Hepatocyte (in vitro differentiated cells): Measurements from ENCODE around the gene C16orf86. TPM values are rescaled to one million over a fixed set of nuclear protein-coding genes. Genes with fewer than 3 reads are reported as not detected.

Source experiments
- DNase-seq: peaks from one replicate; pipeline ENCODE4 v3.0.0-alpha.2; 2016; ENCODE audit warnings: low spot score
- H2AFZ ChIP-seq: fragments of 200-600 bp; sonication (generic); 2 replicates; pipeline ENCODE4 v1.6.0; 2016; ENCODE audit warnings: antibody characterized with exemption, mild to moderate bottlenecking
- H3K27ac ChIP-seq: fragments of 200-600 bp; sonication (generic); 2 replicates; pipeline ENCODE4 v1.5.1; 2016; ENCODE audit warnings: mild to moderate bottlenecking
- H3K27me3 ChIP-seq: fragments of 200-600 bp; sonication (generic); 2 replicates; pipeline ENCODE4 v1.6.1; 2016
- H3K36me3 ChIP-seq: fragments of 200-600 bp; sonication (generic); replicated peaks from 2 replicates; pipeline ENCODE4 v1.5.1; 2016; ENCODE audit warnings: low read depth; ENCODE audit not compliant: insufficient read depth
- H3K4me1 ChIP-seq: fragments of 200-600 bp; sonication (generic); 2 replicates; pipeline ENCODE4 v1.5.1; 2016; ENCODE audit warnings: mild to moderate bottlenecking, moderate library complexity; ENCODE audit not compliant: insufficient read depth
- H3K4me2 ChIP-seq: fragments of 200-600 bp; sonication (generic); 2 replicates; pipeline ENCODE4 v1.6.0; 2016
- H3K4me3 ChIP-seq: fragments of 200-600 bp; sonication (generic); 2 replicates; pipeline ENCODE4 v1.5.1; 2016; ENCODE audit warnings: mild to moderate bottlenecking
- H3K79me2 ChIP-seq: fragments of 200-600 bp; sonication (generic); 2 replicates; pipeline ENCODE4 v1.6.0; 2017; ENCODE audit warnings: mild to moderate bottlenecking
- H3K9me2 ChIP-seq: fragments of 200-600 bp; sonication (generic); replicated peaks from 2 replicates; pipeline ENCODE4 v1.6.0; 2017; ENCODE audit warnings: mild to moderate bottlenecking; ENCODE audit not compliant: insufficient read depth
- H3K9me3 ChIP-seq: fragments of 200-600 bp; sonication (generic); 2 replicates; pipeline ENCODE4 v1.5.1; 2016; ENCODE audit warnings: low read depth, mild to moderate bottlenecking
- H4K20me1 ChIP-seq: fragments of 200-600 bp; sonication (generic); 2 replicates; pipeline ENCODE4 v1.6.0; 2016; ENCODE audit warnings: mild to moderate bottlenecking; ENCODE audit not compliant: insufficient read depth, poor library complexity, severe bottlenecking
- CTCF ChIP-seq: fragments of 200-600 bp; sonication (generic); IDR thresholded peaks from 2 replicates; pipeline ENCODE4 v1.5.1; 2016; ENCODE audit warnings: antibody characterized with exemption, mild to moderate bottlenecking; ENCODE audit not compliant: poor library complexity
- EZH2 ChIP-seq: fragments of 200-600 bp; sonication (generic); IDR thresholded peaks from 2 replicates; pipeline ENCODE4 v1.6.1; 2016; ENCODE audit warnings: antibody characterized with exemption, mild to moderate bottlenecking, borderline replicate concordance
- EZH2phosphoT487 ChIP-seq: fragments of 200-600 bp; sonication (generic); IDR thresholded peaks from one replicate; pipeline ENCODE4 v1.6.1; 2018; ENCODE audit warnings: antibody characterized with exemption, mild to moderate bottlenecking, low read depth, moderate library complexity; ENCODE audit not compliant: unreplicated experiment, severe bottlenecking
- WGBS: methylation state at CpG from one replicate; pipeline ENCODE4 v1.1.6; 2016; ENCODE audit warnings: low lambda C conversion rate; ENCODE audit errors: missing lambda C conversion rate; 5-methylcytosine and 5-hydroxymethylcytosine counted together
- polyA plus RNA-seq: library from polyadenylated mRNA; unstranded; fragments of >200 nt; fragmentation: Nextera tagmentation; extraction: Ambion mirVana; gene quantifications from 2 replicates; pipeline ENCODE4 v1.2.1, GENCODE V29; 2016
- total RNA-seq: library from RNA; depleted of rRNA; stranded (reverse); fragments of >200 nt; gene quantifications from 2 replicates; pipeline ENCODE4 v1.2.3, GENCODE V29; 2014

The C16orf86 gene
- total and polyA plus RNA-seq, 2 experiments from 2014 or later, result 2.3 to 4.1 TPM

GRCh38 chr16:67668495-67669157, 2.0 kb downstream of the C16orf86 start:
- Histone ChIP-seq H3K9me2 (no peaks in the 10 kb centered on the region), H3K4me1 (peaks cover 16% of the 10 kb centered on the region), H3K4me3 (no peak overlapping the region), H3K4me2 (no peak overlapping the region), H3K27me3 (no peaks in the 10 kb centered on the region), H3K36me3 (no peaks in the 10 kb centered on the region), H3K27ac (no peak overlapping the region), H4K20me1 (no peaks in the 10 kb centered on the region), H3K9me3 (no peaks in the 10 kb centered on the region), H2AFZ (no peak overlapping the region), H3K79me2 (no peaks in the 10 kb centered on the region)
- WGBS, result 98% methylated on average over 6 of the region's 6 CpGs
- DNase-seq, result no peak
- no peak for TF ChIP-seq EZH2phosphoT487
- no peak for TF ChIP-seq CTCF
- TF ChIP-seq EZH2, result no peak

- Histone ChIP-seq H3K36me3 (no peaks in the 10 kb centered on the region), H3K79me2 (no peaks in the 10 kb centered on the region), H3K27me3 (no peaks in the 10 kb centered on the region), H3K4me2 (no peak overlapping the region), H3K4me3 (no peak overlapping the region), H3K9me2 (no peaks in the 10 kb centered on the region), H3K4me1 (peaks cover 22% of the 10 kb centered on the region), H4K20me1 (no peaks in the 10 kb centered on the region), H3K9me3 (no peaks in the 10 kb centered on the region), H2AFZ (no peak overlapping the region), H3K27ac (no peak overlapping the region)
- 94% methylated on average over 10 of the region's 10 CpGs for WGBS
- TF ChIP-seq EZH2phosphoT487 (no peak), CTCF (no peak), EZH2 (no peak)
- no peak for DNase-seq
These were observed 3.0 kb downstream of the C16orf86 start for GRCh38 chr16:67669499-67670101.

GRCh38 chr16:67672306-67672705, 5.7 kb downstream of the C16orf86 start:
- no peak overlapping the region for H3K27ac ChIP-seq
- peaks cover 12% of the 10 kb centered on the region for H3K4me1 ChIP-seq
- 60% methylated on average over 4 of the region's 4 CpGs for WGBS
- H3K36me3 ChIP-seq, result no peaks in the 10 kb centered on the region
- TF ChIP-seq EZH2phosphoT487 (no peak), EZH2 (no peak), CTCF (no peak)
- no peaks in the 10 kb centered on the region for H3K9me2 ChIP-seq
- no peak overlapping the region for H3K4me3 ChIP-seq
- H3K27me3 ChIP-seq, result no peaks in the 10 kb centered on the region
- H3K79me2 ChIP-seq, result no peaks in the 10 kb centered on the region
- no peak for DNase-seq
- no peak overlapping the region for H2AFZ ChIP-seq
- no peaks in the 10 kb centered on the region for H4K20me1 ChIP-seq
- H3K4me2 ChIP-seq, result no peak overlapping the region
- no peaks in the 10 kb centered on the region for H3K9me3 ChIP-seq
